Central memory CD8-positive, alpha-beta T cell (primary cell): ENCODE measurements around the gene ARFGEF3.

Experiments
- ATAC-seq: fragments of 150-1000 bp; cut with Tn5 transposase; replicated peaks from 2 replicates; pipeline ENCODE4 v1.10.0; 2022; ENCODE audit warnings: mild to moderate bottlenecking, moderate FRiP score, moderate number of reproducible peaks; ENCODE audit not compliant: poor library complexity, severe bottlenecking; ENCODE audit errors: extremely low read depth
- DNase-seq, 2 donors: peaks; one replicate each; pipeline ENCODE4 v3.0.0; 2021; ENCODE audit warnings: low spot score in 2 of 2
- H3K27ac Mint-ChIP-seq: one replicate; pipeline ENCODE4 v1.8.0; 2022; ENCODE audit warnings: low read depth, mild to moderate bottlenecking, moderate library complexity, mixed read lengths
- H3K27me3 Mint-ChIP-seq: one replicate; pipeline ENCODE4 v1.8.0; 2022; ENCODE audit warnings: mixed read lengths
- H3K36me3 Mint-ChIP-seq: one replicate; pipeline ENCODE4 v1.8.0; 2022; ENCODE audit warnings: mild to moderate bottlenecking, moderate library complexity, mixed read lengths; ENCODE audit not compliant: insufficient read depth
- H3K4me1 Mint-ChIP-seq: one replicate; pipeline ENCODE4 v1.8.0; 2022; ENCODE audit warnings: mixed read lengths
- H3K4me3 Mint-ChIP-seq: one replicate; pipeline ENCODE4 v1.8.0; 2022; ENCODE audit warnings: mild to moderate bottlenecking, moderate library complexity, mixed read lengths
- H3K9me3 Mint-ChIP-seq: one replicate; pipeline ENCODE4 v1.8.0; 2022; ENCODE audit warnings: mixed read lengths

The ARFGEF3 gene

GRCh38 chr6:138296786-138297185 lies 135.0 kb downstream of the ARFGEF3 start:
- ATAC-seq (no peak), DNase-seq (no peak)
- Mint-ChIP-seq H3K27ac (no peak overlapping the region), H3K27me3 (peaks cover 42% of the 10 kb centered on the region), H3K4me3 (no peak overlapping the region), H3K9me3 (no peaks in the 10 kb centered on the region), H3K4me1 (peaks cover 6% of the 10 kb centered on the region), H3K36me3 (no peaks in the 10 kb centered on the region)

- peaks cover 46% of the 10 kb centered on the region for H3K27me3 Mint-ChIP-seq
- DNase-seq (no peak), ATAC-seq (no peak)
- H3K27ac Mint-ChIP-seq = no peak overlapping the region
- H3K9me3 Mint-ChIP-seq = no peaks in the 10 kb centered on the region
- H3K36me3 Mint-ChIP-seq = no peaks in the 10 kb centered on the region
- H3K4me3 Mint-ChIP-seq = no peak overlapping the region
- H3K4me1 Mint-ChIP-seq = peaks cover 6% of the 10 kb centered on the region
Observed at GRCh38 chr6:138297761-138298298, 136.1 kb downstream of the ARFGEF3 start.

- no peaks in the 10 kb centered on the region for H3K36me3 Mint-ChIP-seq
- no peaks in the 10 kb centered on the region for H3K9me3 Mint-ChIP-seq
- no peak for DNase-seq
- H3K4me1 Mint-ChIP-seq = peaks cover 6% of the 10 kb centered on the region
- no peak for ATAC-seq
- H3K27me3 Mint-ChIP-seq = peaks cover 53% of the 10 kb centered on the region
- no peak overlapping the region for H3K27ac Mint-ChIP-seq
- no peak overlapping the region for H3K4me3 Mint-ChIP-seq
Observed at GRCh38 chr6:138300469-138300868, 138.7 kb downstream of the ARFGEF3 start.

GRCh38 chr6:138302554-138302953 lies 140.8 kb downstream of the ARFGEF3 start:
- no peak overlapping the region for H3K27ac Mint-ChIP-seq
- peaks cover 53% of the 10 kb centered on the region for H3K27me3 Mint-ChIP-seq
- DNase-seq (no peak), ATAC-seq (no peak)
- H3K36me3 Mint-ChIP-seq = no peaks in the 10 kb centered on the region
- no peaks in the 10 kb centered on the region for H3K9me3 Mint-ChIP-seq
- no peak overlapping the region for H3K4me3 Mint-ChIP-seq
- H3K4me1 Mint-ChIP-seq = peaks cover 6% of the 10 kb centered on the region

GRCh38 chr6:138307352-138307751 lies 145.6 kb downstream of the ARFGEF3 start:
- Mint-ChIP-seq H3K27me3 (peaks cover 25% of the 10 kb centered on the region), H3K9me3 (no peaks in the 10 kb centered on the region), H3K4me1 (no peaks in the 10 kb centered on the region), H3K36me3 (no peaks in the 10 kb centered on the region), H3K4me3 (no peak overlapping the region), H3K27ac (no peak overlapping the region)
- DNase-seq (no peak), ATAC-seq (no peak)

GRCh38 chr6:138307816-138308730 lies 146.3 kb downstream of the ARFGEF3 start:
- no peak for DNase-seq
- peaks cover 19% of the 10 kb centered on the region for H3K27me3 Mint-ChIP-seq
- no peaks in the 10 kb centered on the region for H3K4me1 Mint-ChIP-seq
- H3K27ac Mint-ChIP-seq = no peak overlapping the region
- no peaks in the 10 kb centered on the region for H3K9me3 Mint-ChIP-seq
- no peaks in the 10 kb centered on the region for H3K36me3 Mint-ChIP-seq
- H3K4me3 Mint-ChIP-seq = no peak overlapping the region
- ATAC-seq = no peak

- peaks cover 21% of the 10 kb centered on the region for H3K27me3 Mint-ChIP-seq
- no peaks in the 10 kb centered on the region for H3K36me3 Mint-ChIP-seq
- no peaks in the 10 kb centered on the region for H3K9me3 Mint-ChIP-seq
- no peak overlapping the region for H3K27ac Mint-ChIP-seq
- H3K4me1 Mint-ChIP-seq = no peaks in the 10 kb centered on the region
- DNase-seq (no peak), ATAC-seq (no peak)
- H3K4me3 Mint-ChIP-seq = no peak overlapping the region
Observed at GRCh38 chr6:138308731-138309110, 147.0 kb downstream of the ARFGEF3 start.

- DNase-seq (no peak), ATAC-seq (no peak)
- H3K9me3 Mint-ChIP-seq = no peaks in the 10 kb centered on the region
- no peak overlapping the region for H3K4me3 Mint-ChIP-seq
- no peak overlapping the region for H3K27ac Mint-ChIP-seq
- H3K27me3 Mint-ChIP-seq = peaks cover 30% of the 10 kb centered on the region
- H3K36me3 Mint-ChIP-seq = no peaks in the 10 kb centered on the region
- H3K4me1 Mint-ChIP-seq = no peaks in the 10 kb centered on the region
Observed at GRCh38 chr6:138309695-138310094, 148.0 kb downstream of the ARFGEF3 start.

- Mint-ChIP-seq H3K4me1 (no peaks in the 10 kb centered on the region), H3K27ac (no peak overlapping the region), H3K27me3 (peaks cover 36% of the 10 kb centered on the region), H3K36me3 (no peaks in the 10 kb centered on the region), H3K4me3 (no peak overlapping the region), H3K9me3 (no peaks in the 10 kb centered on the region)
- no peak for DNase-seq
- ATAC-seq = no peak
Observed at GRCh38 chr6:138310294-138310693, 148.6 kb downstream of the ARFGEF3 start.

GRCh38 chr6:138310821-138311220 lies 149.1 kb downstream of the ARFGEF3 start:
- no peak for ATAC-seq
- no peak for DNase-seq
- no peaks in the 10 kb centered on the region for H3K36me3 Mint-ChIP-seq
- no peaks in the 10 kb centered on the region for H3K4me1 Mint-ChIP-seq
- H3K27me3 Mint-ChIP-seq = peaks cover 40% of the 10 kb centered on the region
- H3K9me3 Mint-ChIP-seq = no peaks in the 10 kb centered on the region
- H3K27ac Mint-ChIP-seq = no peak overlapping the region
- H3K4me3 Mint-ChIP-seq = no peak overlapping the region

- Mint-ChIP-seq H3K9me3 (no peaks in the 10 kb centered on the region), H3K4me1 (no peaks in the 10 kb centered on the region), H3K4me3 (no peak overlapping the region), H3K36me3 (no peaks in the 10 kb centered on the region), H3K27ac (no peak overlapping the region), H3K27me3 (peaks cover 40% of the 10 kb centered on the region)
- ATAC-seq = no peak
- DNase-seq = no peak
Observed at GRCh38 chr6:138311268-138311667, 149.5 kb downstream of the ARFGEF3 start.

GRCh38 chr6:138318741-138319375 lies 157.1 kb downstream of the ARFGEF3 start:
- H3K9me3 Mint-ChIP-seq = peaks cover 9% of the 10 kb centered on the region
- H3K27me3 Mint-ChIP-seq = peaks cover 77% of the 10 kb centered on the region
- no peaks in the 10 kb centered on the region for H3K4me1 Mint-ChIP-seq
- no peak for DNase-seq
- no peak overlapping the region for H3K4me3 Mint-ChIP-seq
- no peak overlapping the region for H3K27ac Mint-ChIP-seq
- ATAC-seq = no peak
- no peaks in the 10 kb centered on the region for H3K36me3 Mint-ChIP-seq

GRCh38 chr6:138321934-138322333 lies 160.2 kb downstream of the ARFGEF3 start:
- no peaks in the 10 kb centered on the region for H3K36me3 Mint-ChIP-seq
- peaks cover 57% of the 10 kb centered on the region for H3K27me3 Mint-ChIP-seq
- H3K4me1 Mint-ChIP-seq = no peaks in the 10 kb centered on the region
- H3K27ac Mint-ChIP-seq = no peak overlapping the region
- ATAC-seq (no peak), DNase-seq (no peak)
- no peak overlapping the region for H3K4me3 Mint-ChIP-seq
- peaks cover 9% of the 10 kb centered on the region for H3K9me3 Mint-ChIP-seq
